Fibroblast of villous mesenchyme (primary cell): ENCODE results near the gene MYMK. TPM values are rescaled to one million over a fixed set of nuclear protein-coding genes. Genes with fewer than 3 reads are reported as not detected.
"Not testable (repeated sequence)": the region's sequence is repeated elsewhere in the genome, so short reads cannot be mapped to it uniquely, and the experiment has no call there.

Source experiments
- DNase-seq: peaks from one replicate; pipeline ENCODE4 v3.0.0-alpha.2; 2010; ENCODE audit warnings: low read depth
- H3K4me3 ChIP-seq: 2 replicates; pipeline ENCODE4 v1.5.1; 2011; ENCODE audit warnings: low read depth, mild to moderate bottlenecking, low read length
- CTCF ChIP-seq: IDR thresholded peaks from 2 replicates; pipeline ENCODE4 v1.5.1; 2012; ENCODE audit warnings: low read depth, mild to moderate bottlenecking, low read length; ENCODE audit not compliant: insufficient read depth
- total RNA-seq: library from RNA; depleted of rRNA; stranded (reverse); fragments of >200 nt; gene quantifications from 2 replicates; pipeline ENCODE4 v1.2.3, GENCODE V29; 2012

MYMK gene
- total RNA-seq, 1 donor, result not detected

GRCh38 chr9:133569891-133570690, 45.3 kb upstream of the MYMK start:
- no peak for DNase-seq
- H3K4me3 ChIP-seq, result no peak overlapping the region
- no peak for TF ChIP-seq CTCF

GRCh38 chr9:133569121-133569785, 44.5 kb upstream of the MYMK start:
- no peak for TF ChIP-seq CTCF
- no peak overlapping the region for H3K4me3 ChIP-seq
- no peak for DNase-seq

- DNase-seq, result no peak
- no peak for TF ChIP-seq CTCF
- no peak overlapping the region for H3K4me3 ChIP-seq
Observed at GRCh38 chr9:133568186-133568585, 43.4 kb upstream of the MYMK start.

GRCh38 chr9:133566817-133567216, 42.1 kb upstream of the MYMK start:
- no peak overlapping the region for H3K4me3 ChIP-seq
- no peak for DNase-seq
- no peak for TF ChIP-seq CTCF

- TF ChIP-seq CTCF, result no peak
- no peak for DNase-seq
Observed at GRCh38 chr9:133566382-133566781, 41.6 kb upstream of the MYMK start.

GRCh38 chr9:133564451-133565116, 39.8 kb upstream of the MYMK start:
- TF ChIP-seq CTCF, result no peak
- H3K4me3 ChIP-seq, result no peak overlapping the region
- DNase-seq, result no peak

More at GRCh38 chr9:133566382-133566781, 41.6 kb upstream of the MYMK start:
- H3K4me3 ChIP-seq, result no peak overlapping the region

GRCh38 chr9:133563814-133564213, 39.1 kb upstream of the MYMK start:
- not testable (repeated sequence) for H3K4me3 ChIP-seq, DNase-seq
